Kidney (tissue), 14 donors: ENCODE measurements around the gene TGM6. TPM values are rescaled to one million over a fixed set of nuclear protein-coding genes. Genes with fewer than 3 reads are reported as not detected.

Source experiments
- DNase-seq, 5 donors: peaks; one replicate each; pipeline ENCODE4 v3.0.0-alpha.2; 2013 to 2020
- FAIRE-seq: peaks from 2 replicates; lab custom pipeline; 2012; peaks lifted over from hg19 to GRCh38; lab: Jason Lieb, UNC
- H3K27ac ChIP-seq, 2 donors: one replicate each; pipeline ENCODE4 v1.7.0; 2013; ENCODE audit warnings: low read depth in 2 of 2, low read length in 2 of 2, inconsistent platforms in 1 of 2
- H3K27me3 ChIP-seq: one replicate; pipeline ENCODE4 v1.7.1; 2013; ENCODE audit warnings: low read length, inconsistent platforms; ENCODE audit not compliant: control insufficient read depth, insufficient read depth
- H3K36me3 ChIP-seq, 3 donors: one replicate each; pipeline versions ENCODE4 v1.7.0 to v1.7.1; 2013; ENCODE audit warnings: low read length in 3 of 3, control low read depth in 1 of 3, inconsistent platforms in 1 of 3; ENCODE audit not compliant: insufficient read depth in 3 of 3, control insufficient read depth in 2 of 3
- H3K4me1 ChIP-seq, 3 donors: one replicate each; pipeline versions ENCODE4 v1.7.0 to v1.7.1; 2013; ENCODE audit warnings: low read length in 3 of 3, inconsistent platforms in 1 of 3, low read depth in 1 of 3; ENCODE audit not compliant: control insufficient read depth in 2 of 3, insufficient read depth in 2 of 3
- H3K4me3 ChIP-seq, 3 donors: one replicate each; pipeline versions ENCODE4 v1.7.0 to v1.8.1; 2013; ENCODE audit warnings: low read length in 3 of 3, control low read depth in 1 of 3, inconsistent platforms in 1 of 3
- H3K9ac ChIP-seq, 3 donors: one replicate each; pipeline versions ENCODE4 v1.7.0 to v1.7.1; 2013; ENCODE audit warnings: low read length in 3 of 3, control low read depth in 1 of 3, inconsistent platforms in 1 of 3
- H3K9me3 ChIP-seq, 3 donors: one replicate each; pipeline versions ENCODE4 v1.7.0 to v1.7.1; 2013; ENCODE audit warnings: low read length in 3 of 3, control low read depth in 1 of 3, inconsistent platforms in 1 of 3; ENCODE audit not compliant: control insufficient read depth in 2 of 3, insufficient read depth in 1 of 3
- CTCF ChIP-seq: IDR thresholded peaks from 3 replicates; pipeline ENCODE4 v1.5.1; 2012; ENCODE audit warnings: mild to moderate bottlenecking, moderate library complexity, borderline replicate concordance; ENCODE audit not compliant: insufficient read depth; ENCODE audit errors: extremely low read depth
- intact Hi-C: fragments of 100-400 bp; cut with DNase I; formaldehyde crosslinking; loops from one replicate; pipeline ENCODE4 v1.11.1; 2022
- polyA plus RNA-seq: library from polyadenylated mRNA; stranded (reverse); fragments of 350-450 nt; fragmentation: Illumina TruSeq; extraction: RNeasy Lipid Tissue Mini Kit (QIAGEN cat#74804); gene quantifications from one replicate; pipeline ENCODE4 v1.2.3, GENCODE V29; 2014; ENCODE audit warnings: low read depth, low replicate concordance; ENCODE audit not compliant: insufficient read depth
- total RNA-seq: library from RNA; stranded (reverse); fragmentation: NEBNext Ultra II Directional; extraction: Animal tissue kit (Norgen Biotek cat#: 25700); gene quantifications from one replicate; pipeline ENCODE4 v1.2.1, GENCODE V29; 2021
- donor health status: control.
- donor health status: control.
- donor health status: control.
- donor health status: control.
- donor health status: control.
- donor health status: DM: yes; HTN: yes; CAD: no.
- donor health status: Normal renal cell carcinoma (clear cell type).

TGM6 gene
- total and polyA plus RNA-seq, 2 donors from 2014 or later: not detected

- FAIRE-seq (no peak), DNase-seq (no peak)
- Histone ChIP-seq H3K9ac (no peak overlapping the region), H3K4me3 (no peak overlapping the region), H3K27ac (no peak overlapping the region), H3K27me3 (no peaks in the 10 kb centered on the region), H3K9me3 (no peaks in the 10 kb centered on the region), H3K36me3 (no peaks in the 10 kb centered on the region), H3K4me1 (no peaks in the 10 kb centered on the region)
- intact Hi-C loops: no loop called here
- TF ChIP-seq CTCF: no peak
These were observed 39.9 kb upstream of the TGM6 start for GRCh38 chr20:2340823-2341222.

- no peak for TF ChIP-seq CTCF
- Histone ChIP-seq H3K27ac (no peak overlapping the region), H3K4me3 (no peak overlapping the region), H3K4me1 (no peaks in the 10 kb centered on the region), H3K36me3 (no peaks in the 10 kb centered on the region), H3K9me3 (no peaks in the 10 kb centered on the region), H3K9ac (no peak overlapping the region), H3K27me3 (no peaks in the 10 kb centered on the region)
- DNase-seq (no peak), FAIRE-seq (no peak)
- intact Hi-C loops: no loop called here
These were observed 39.4 kb upstream of the TGM6 start for GRCh38 chr20:2341336-2341735.

DNA sequence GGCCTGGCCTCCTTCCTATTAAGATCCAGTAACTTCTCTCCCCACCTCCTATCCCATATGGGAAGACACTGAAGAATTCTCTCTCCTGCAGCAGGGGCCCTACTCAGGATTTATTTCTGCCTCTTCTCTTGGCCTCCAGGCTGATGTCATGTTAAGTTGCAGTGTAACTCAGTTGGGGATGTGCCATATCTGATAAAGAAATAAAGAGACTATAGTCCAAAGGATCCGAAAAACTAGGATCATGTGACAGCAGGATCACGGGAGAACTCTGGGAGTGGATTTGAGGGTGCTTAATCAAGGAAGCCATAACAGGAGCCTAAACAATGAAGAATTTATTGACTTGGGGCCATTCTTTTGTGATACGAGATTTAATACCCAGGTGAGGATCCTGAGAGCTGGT, 38.5 kb upstream of the TGM6 start:
- no peaks in the 10 kb centered on the region for H3K36me3 ChIP-seq
- FAIRE-seq (no peak), DNase-seq (no peak)
- no peak for TF ChIP-seq CTCF
- H3K9me3 ChIP-seq: no peaks in the 10 kb centered on the region
- H3K27me3 ChIP-seq: no peaks in the 10 kb centered on the region
- H3K4me3 ChIP-seq: no peak overlapping the region
- H3K27ac ChIP-seq: no peak overlapping the region
- intact Hi-C loops: no loop called here
- no peaks in the 10 kb centered on the region for H3K4me1 ChIP-seq
- no peak overlapping the region for H3K9ac ChIP-seq

- H3K27ac ChIP-seq: no peak overlapping the region
- H3K9ac ChIP-seq: no peak overlapping the region
- FAIRE-seq (no peak), DNase-seq (no peak)
- H3K4me1 ChIP-seq: no peaks in the 10 kb centered on the region
- no peaks in the 10 kb centered on the region for H3K36me3 ChIP-seq
- no peak overlapping the region for H3K4me3 ChIP-seq
- intact Hi-C loops: no loop called here
- H3K27me3 ChIP-seq: no peaks in the 10 kb centered on the region
- no peaks in the 10 kb centered on the region for H3K9me3 ChIP-seq
- no peak for TF ChIP-seq CTCF
These were observed 34.5 kb upstream of the TGM6 start for GRCh38 chr20:2346188-2346587.
